A172 (cell line): ENCODE results near the gene ZHX3. TPM values are rescaled to one million over a fixed set of nuclear protein-coding genes. Genes with fewer than 3 reads are reported as not detected.
A peak's percentile ranks its signal among the peaks of the same experiment; 100 is the strongest.
"Not testable (repeated sequence)": the region's sequence is repeated elsewhere in the genome, so short reads cannot be mapped to it uniquely, and the experiment has no call there.

ENCODE experiments used
- DNase-seq: peaks from one replicate; pipeline ENCODE4 v3.0.0-alpha.2; 2015; ENCODE audit warnings: low spot score
- total RNA-seq: library from RNA; depleted of rRNA; stranded (reverse); fragments of >200 nt; shearing (Covaris generic); gene quantifications from 2 replicates; pipeline ENCODE4 v1.2.3, GENCODE V29; 2014; rRNA removed

The ZHX3 gene
- total RNA-seq, 1 experiment from 2014 or later, result 14.0 TPM

GRCh38 chr20:41136680-41137613, 180.6 kb downstream of the ZHX3 start, which contains the start of gene PLCG1:
PLCG1 (plus strand) TSS chr20:41137543; CDS start chr20:41137642, 99 bp downstream.
- DNase-seq, result peak; percentile 67

- DNase-seq, result no peak
Observed at GRCh38 chr20:41135888-41136679, 181.4 kb downstream of the ZHX3 start.

- peak; percentile 21 for DNase-seq
Observed at GRCh38 chr20:41135187-41135887, 182.2 kb downstream of the ZHX3 start.

- no peak for DNase-seq
Observed at GRCh38 chr20:41134362-41135186, 183.0 kb downstream of the ZHX3 start.

GRCh38 chr20:41133709-41134361, 183.7 kb downstream of the ZHX3 start:
- no peak for DNase-seq

GRCh38 chr20:41132388-41132775, 185.1 kb downstream of the ZHX3 start:
- DNase-seq, result not testable (repeated sequence)

GRCh38 chr20:41131594-41132387, 185.7 kb downstream of the ZHX3 start:
- DNase-seq, result no peak

Other genes starting within 250 kb of the ZHX3 start
- gene PLCG1, start 180.2 kb downstream of the ZHX3 start, total RNA-seq, result 79.6 and 82.9 TPM in 2 replicates
- gene LPIN3, start 23.1 kb upstream of the ZHX3 start, total RNA-seq, result 3.4 TPM in 2 replicates
- not detected in 2 replicates for gene EMILIN3, start 49.1 kb upstream of the ZHX3 start, total RNA-seq